ENCODE data around the gene NPAS3.

NPAS3 gene

DNA sequence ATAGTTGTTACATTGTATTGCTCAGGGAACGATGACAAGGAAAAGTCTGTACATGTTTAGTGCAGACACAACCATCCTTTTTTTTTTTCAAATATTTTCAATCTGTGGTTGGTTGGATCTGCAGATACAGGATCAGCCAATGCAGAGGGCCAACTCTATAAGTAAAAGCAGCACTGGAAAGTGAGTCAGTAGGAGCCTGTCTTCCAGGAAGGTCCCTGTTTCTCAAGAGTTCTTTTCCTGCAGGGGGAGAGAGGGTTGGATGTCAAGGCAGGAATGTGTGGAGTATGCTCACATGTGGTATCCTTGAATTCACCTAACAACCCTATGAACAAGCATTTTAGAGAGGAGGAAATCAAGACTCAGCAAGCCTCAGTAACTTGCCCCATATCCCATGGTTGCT, 409.1 kb downstream of the NPAS3 start:
- no peak for DNase-seq

DNA sequence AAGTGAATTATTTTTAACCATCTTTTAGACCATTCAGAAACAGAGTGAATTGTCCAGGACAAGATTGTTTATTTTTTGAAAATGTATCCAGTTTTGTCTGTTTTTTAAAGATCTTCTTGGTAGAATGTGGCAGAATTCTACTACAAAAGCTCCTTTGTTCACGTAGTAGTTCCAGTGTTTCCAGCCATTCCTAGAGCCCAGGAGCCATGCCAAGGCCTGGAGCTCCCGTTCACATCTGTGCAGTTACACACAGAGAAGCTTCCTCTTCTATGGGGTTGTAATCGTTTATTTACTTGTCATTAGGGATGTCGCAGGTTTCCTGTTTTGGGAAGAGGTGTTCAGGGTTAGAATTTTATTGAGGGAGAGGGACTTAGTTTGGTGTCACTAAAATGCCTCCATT, 409.8 kb downstream of the NPAS3 start:
- DNase-seq = no peak

- no peak for DNase-seq
These were observed 411.2 kb downstream of the NPAS3 start for GRCh38 chr14:33349871-33350270.

GRCh38 chr14:33350366-33350990, 411.8 kb downstream of the NPAS3 start:
- no peak for DNase-seq

DNA sequence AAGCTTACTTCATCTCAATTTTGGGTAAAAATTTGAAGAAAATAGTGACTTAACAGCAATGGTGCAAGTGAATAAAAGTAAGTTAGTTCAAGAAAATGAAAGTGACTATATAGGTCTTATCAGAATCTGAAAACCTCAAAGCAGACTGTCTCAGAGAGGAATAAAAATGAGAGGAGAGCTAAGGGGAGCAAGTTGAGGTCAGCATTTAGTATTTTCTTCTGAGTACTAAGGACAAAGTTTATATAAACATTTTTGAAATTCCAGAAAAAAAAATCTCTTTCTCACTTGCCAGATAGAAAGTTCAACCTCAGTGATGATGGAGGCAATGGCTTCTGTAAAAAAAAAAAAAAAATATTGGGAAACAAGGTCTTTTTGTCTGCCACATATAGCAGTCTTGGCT, 414.1 kb downstream of the NPAS3 start:
- DNase-seq = no peak

GRCh38 chr14:33356181-33356580, 417.5 kb downstream of the NPAS3 start:
- no peak for DNase-seq

GRCh38 chr14:33357225-33358010, 418.7 kb downstream of the NPAS3 start:
- DNase-seq = no peak

DNA sequence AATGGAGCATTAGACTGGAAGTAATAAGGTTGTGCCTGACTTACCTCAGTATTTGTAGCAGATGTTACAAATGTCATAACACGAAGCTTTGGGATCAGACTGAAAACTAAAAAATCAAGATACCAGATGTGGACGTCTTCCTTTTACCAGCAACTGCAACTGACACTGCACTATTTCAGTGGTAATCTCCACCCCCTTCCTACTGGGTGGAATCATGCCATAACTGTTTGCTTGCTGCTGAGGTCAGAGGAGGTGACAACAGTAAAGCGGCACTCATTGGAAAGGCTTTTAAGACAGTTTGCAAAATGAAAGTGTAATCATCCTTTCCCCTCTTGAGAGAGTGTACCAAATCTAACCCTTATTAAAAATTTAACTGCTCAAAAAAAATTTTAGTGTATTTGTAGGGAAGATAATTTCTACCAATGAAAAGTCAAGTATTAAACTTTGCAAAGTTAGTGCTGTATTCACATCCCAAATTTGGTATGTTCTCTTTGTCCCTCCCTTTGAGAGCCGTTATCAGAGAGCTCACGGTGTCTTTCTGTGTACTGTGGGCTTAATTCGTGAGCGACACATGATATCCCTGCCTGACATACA, 420.7 kb downstream of the NPAS3 start:
- no peak for DNase-seq

DNA sequence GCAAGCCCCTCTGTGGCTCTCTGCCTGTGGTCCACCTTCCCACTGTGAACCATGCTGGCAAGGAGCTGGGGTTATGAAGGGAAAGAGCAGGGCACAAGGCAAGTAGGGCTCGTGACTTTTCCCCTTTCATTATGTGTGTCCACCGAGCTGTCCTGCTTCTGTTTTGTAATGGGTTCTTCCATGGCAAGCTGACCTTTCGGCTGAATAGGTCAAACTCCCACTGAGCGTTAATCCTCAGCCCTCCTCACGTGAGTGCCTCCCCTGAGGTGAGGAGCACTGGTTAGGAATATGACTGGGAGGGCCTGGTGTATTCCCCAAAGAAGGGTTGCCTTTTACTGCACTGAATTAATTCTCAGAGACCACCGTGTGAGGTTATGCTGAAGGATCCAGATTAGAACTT, 424.3 kb downstream of the NPAS3 start:
- DNase-seq = no peak

DNA sequence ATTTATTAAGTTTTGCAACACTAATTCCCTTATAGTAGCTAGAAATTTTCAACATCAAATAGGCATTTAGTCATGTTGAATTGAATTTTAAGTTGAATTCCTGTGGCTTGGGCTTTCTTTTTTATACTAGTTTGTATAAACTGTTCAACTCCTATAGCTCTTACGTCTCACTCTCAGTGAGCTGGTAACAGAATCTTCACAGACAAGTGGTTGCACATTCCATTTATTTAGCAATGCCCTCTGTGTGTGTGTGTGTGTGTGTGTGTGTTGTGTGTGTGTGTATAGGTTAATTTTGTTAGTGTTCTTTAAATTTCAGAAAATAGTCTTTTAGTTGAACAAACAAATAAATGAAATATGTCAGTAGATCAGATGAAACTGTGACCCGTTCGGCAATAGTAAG, 425.0 kb downstream of the NPAS3 start:
- no peak for DNase-seq

GRCh38 chr14:33364466-33364865, 425.8 kb downstream of the NPAS3 start:
- DNase-seq = no peak

DNA sequence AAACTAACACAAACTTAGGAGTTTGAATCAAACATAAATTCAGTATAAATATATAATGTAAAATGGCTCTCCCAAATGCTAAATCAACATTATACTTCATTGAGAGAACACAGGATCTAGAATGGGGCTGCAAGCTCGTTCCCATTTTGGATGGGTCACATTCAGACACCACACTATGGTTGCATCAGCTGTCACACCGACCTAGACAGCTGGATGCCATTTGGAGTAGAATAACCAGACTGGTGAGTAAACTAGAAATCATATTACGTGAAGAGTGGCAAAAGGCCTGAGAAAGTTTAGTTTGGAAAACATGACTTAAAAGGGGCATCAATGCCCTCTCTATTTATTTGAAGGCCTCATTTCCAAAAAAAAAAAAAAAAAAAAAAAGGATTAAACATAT, 430.4 kb downstream of the NPAS3 start:
- DNase-seq = no peak

DNA sequence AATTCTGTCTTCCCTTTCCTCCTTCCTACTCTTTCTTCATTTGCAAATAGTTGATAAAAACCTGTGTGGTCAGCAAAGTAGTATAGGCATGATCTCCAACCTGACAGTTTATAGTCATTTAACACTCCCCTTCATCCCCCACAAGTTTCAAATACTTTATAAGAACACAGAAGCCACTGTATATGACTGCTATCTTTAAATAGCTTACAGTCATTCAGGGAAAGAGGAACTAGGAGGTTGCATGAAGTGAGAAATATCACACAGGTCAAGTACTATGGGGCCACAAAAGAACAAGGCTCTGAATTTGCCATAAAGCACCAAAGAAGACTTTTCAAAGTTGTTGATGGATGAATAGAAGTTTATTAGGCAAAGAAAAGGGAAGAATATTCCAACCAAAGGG, 431.3 kb downstream of the NPAS3 start:
- no peak for DNase-seq

DNA sequence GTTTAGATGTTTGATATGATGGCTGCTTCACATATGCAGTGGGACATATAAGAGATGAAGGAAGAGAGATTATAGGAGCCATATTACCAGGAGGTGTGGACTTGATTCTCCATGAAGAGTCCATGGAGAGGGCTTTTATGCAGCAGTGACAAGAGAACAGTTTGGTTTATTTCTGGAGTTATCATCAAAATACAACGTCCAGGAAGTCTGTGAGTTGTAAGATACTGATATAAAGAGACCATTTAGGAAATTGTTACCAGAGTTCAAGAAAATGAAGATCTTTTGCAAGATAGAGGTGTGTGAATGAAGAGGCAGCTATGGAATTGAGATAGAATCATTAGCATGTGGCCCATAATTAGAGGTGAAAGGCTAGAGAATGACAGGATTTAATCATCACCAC, 431.7 kb downstream of the NPAS3 start:
- no peak for DNase-seq

DNA sequence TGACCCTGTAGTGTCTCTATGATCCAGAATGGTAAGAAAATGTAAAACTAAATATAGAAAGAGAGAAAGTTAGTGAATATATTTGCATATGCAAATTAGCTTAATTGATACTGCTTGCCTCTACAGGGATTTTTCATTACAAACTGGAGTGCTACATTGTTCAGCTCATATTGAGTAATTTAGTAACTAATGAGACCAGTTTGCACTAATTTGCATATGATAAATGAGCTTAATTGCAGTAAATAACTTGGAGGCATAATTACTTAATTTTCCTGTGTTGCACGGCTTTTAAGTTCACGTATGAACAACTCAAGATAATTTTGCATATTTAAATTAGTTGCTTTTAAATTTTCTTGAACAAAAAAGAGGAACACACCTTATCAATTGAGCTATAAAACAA, 436.5 kb downstream of the NPAS3 start:
- DNase-seq = no peak

DNA sequence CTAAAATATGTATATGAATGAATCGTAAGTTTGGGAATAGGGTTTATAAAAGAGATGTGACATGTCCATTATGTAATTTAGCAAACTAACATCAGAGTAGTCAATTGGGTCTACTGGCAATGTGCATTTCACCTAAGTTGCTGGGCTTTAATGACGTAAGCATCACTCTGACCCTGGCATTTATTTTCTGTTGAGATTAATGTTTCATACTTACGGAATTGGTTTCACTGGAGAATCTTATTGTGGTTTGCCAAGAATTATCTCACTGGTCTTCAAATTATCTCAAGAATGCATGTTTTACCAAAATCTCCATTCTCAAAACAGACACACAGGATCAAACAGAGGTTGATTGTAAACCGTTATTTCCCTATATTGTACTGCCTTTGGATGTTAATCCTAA, 437.1 kb downstream of the NPAS3 start:
- DNase-seq = no peak

DNA sequence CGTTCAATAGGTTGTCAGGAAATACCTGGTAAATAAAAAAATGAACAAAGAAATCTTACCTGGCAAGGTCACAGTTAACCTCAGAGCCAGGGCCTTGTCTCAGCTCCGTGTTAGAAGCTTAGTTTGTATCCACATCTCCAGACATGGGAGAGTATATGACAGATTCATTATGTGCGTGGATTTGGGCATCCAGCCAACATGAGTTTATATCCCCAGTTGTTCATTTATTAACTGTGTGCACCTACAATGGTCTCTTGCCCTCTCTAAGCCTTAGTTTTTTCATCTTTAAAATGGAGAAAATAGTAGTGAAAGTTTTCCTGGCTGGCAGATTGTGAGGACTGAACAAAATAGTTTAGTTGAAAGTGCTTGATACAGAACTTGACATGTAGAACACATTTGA, 437.8 kb downstream of the NPAS3 start:
- DNase-seq = no peak

DNA sequence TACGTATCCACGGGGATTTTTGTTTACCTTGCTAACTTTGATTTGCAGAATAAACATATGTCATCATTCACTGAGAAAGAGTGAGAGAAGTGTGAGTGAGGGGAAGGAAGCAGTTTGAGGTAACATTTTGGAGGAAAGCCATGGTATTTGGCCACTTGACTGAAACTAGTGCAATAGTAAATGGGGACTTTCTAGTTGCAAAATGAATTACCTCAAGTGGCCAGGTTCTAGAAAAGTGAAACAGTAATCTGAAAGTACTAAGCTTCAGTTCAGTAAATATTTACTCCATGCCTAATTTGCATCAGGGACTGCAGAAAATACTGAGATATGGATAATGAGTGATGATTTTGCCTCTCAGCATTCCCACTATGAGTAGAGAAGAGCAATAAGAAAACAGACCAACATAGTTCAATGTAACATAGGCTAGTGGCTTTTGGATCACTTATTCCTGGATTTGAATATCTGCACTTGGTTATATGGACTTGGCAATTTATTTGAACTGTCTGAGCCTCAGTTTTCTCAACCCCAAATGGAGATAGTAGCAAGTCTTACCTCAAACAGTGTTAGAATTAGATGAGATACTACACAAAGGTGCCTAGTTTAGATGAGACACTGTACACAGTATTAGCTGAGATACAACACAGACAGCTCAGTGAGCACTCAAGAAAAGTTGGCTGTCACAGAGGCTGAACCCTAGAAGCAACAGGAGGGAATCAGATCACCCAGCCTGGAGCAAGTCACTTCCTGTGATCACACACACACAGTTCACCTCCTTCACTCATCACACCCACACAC, 439.1 kb downstream of the NPAS3 start:
- DNase-seq = no peak

GRCh38 chr14:33381717-33382116, 443.0 kb downstream of the NPAS3 start:
- no peak for DNase-seq

GRCh38 chr14:33386140-33386539, 447.5 kb downstream of the NPAS3 start:
- DNase-seq = no peak

DNA sequence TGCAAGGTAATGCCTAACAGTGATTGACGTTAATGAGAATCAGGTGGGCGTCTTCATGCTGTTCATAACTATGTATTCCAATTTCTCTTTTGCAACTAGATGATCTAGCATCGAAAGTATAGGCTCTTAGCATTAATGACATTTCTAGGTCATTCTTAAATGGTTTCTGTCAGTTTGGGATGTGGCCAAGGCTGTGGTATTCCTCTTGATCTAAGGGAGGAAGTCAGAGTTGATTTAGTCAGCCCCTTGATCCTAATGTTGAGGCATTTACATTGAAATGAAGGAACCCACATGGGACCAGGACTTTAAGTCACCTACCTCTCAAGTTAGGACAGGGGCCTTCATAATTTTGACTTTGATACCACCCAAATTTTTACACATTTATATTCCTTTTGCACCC, 448.1 kb downstream of the NPAS3 start:
- DNase-seq = no peak

GRCh38 chr14:33390335-33390734, 451.7 kb downstream of the NPAS3 start:
- DNase-seq = no peak

DNA sequence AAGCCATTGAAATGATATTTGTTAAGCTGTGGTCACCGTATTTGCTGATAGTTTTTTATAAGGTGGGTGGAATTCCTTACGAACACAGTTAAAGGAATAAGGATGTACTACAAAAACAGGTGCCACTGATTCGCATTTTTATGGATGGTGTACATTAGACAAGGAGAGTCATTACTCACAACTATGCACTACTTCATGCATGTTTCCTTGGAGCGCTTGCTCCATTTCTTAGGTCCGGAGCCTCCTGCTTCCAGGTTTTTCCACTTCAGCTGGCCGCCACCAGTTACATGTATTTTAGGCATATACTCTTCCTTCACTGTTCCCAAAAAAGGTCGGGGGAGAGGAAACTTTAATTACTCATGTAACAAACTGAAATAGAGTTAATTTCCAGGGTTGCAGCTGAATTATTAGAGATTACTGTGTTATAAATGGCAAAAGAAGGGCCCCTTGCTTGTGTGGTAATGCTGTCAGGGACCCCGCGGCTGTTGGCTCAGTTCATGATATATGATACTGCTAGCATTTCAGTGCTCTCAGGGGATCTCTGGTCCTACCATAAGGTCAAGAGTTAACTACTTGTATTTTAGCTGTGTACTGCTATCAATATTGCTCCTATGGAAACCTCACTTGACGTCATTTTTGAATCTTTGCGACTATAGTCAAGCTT, 454.7 kb downstream of the NPAS3 start:
- DNase-seq = no peak

Data from activated naive CD4-positive, alpha-beta T cell treated with Interleukin-2 at 50 U/mL for 16 hours (primary cell).